Ovary (tissue), 3 donors: ENCODE measurements around the gene CACNA2D3.

Experiments used
- CTCF ChIP-seq, 3 donors: fragments of 450-650 bp in 2 of 3; fragments of 200-600 bp in 1 of 3; IDR thresholded peaks; one replicate each; pipeline versions ENCODE4 v1.5.1 to v1.8.0; 2016 to 2022; ENCODE audit warnings: antibody characterized with exemption in 3 of 3, mild to moderate bottlenecking in 1 of 3
- EP300 ChIP-seq: sonication (generic); formaldehyde crosslinking; IDR thresholded peaks from one replicate; pipeline ENCODE4 v1.6.1; 2017; ENCODE audit warnings: antibody characterized with exemption
- POLR2A ChIP-seq: fragments of 450-650 bp; IDR thresholded peaks from one replicate; pipeline ENCODE4 v1.6.1; 2017; ENCODE audit warnings: antibody characterized with exemption, mild to moderate bottlenecking, moderate library complexity
- donor health status: DM: no; HTN: no; CAD: no.

- no peak for TF ChIP-seq CTCF (IDR thresholded peaks at IDR 0.05)
- no peak for TF ChIP-seq POLR2A
- TF ChIP-seq EP300, result no peak
Observed at GRCh38 chr3:54756330-54756731, 634.0 kb downstream of the CACNA2D3 start.
